NCI-H2081 (cell line): ENCODE measurements around the gene EFNA5.
A peak's percentile ranks its signal among the peaks of the same experiment; 100 is the strongest.

Experiments used
- DNase-seq, 2 experiments: peaks; one replicate each; lab custom pipeline; 2025; lab: John Stamatoyannopoulos, UW

The EFNA5 gene

DNA sequence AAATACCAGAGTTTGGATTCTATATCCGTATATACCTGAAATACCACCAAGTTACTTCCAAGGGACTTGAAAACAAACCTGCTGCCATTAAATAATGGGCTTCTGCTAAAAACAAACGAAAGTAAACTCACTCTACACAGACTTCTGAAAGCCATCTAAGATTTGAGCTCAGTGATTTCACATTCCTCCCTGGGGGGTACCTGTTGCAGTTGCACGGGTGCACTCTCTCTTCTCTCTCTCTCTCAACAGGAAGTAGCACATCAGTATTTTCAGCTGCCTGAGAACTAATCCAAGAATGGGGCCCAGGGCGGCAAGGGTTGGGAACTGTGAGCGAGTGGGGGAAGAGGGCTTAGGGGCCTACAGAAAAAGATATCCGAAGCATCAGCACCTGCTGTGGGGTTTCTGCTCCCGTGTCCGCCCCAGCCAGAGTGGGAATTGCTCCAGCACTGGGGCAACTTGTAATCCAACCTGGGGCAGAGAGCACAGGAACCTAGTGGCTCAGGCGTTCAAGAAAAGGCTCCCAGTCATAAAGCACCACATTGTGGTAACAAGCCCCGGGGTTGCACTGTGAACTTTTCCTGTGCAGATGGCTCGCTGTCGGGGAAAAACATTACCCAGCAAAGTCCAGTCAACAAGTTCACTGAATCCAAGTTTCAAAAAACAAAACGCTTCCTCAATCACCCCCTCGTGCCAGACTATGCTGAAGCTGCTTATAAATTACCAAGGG is 99.8 kb downstream of the EFNA5 start:
- DNase-seq = peak in 1 of 2 experiments; percentile 66

DNA sequence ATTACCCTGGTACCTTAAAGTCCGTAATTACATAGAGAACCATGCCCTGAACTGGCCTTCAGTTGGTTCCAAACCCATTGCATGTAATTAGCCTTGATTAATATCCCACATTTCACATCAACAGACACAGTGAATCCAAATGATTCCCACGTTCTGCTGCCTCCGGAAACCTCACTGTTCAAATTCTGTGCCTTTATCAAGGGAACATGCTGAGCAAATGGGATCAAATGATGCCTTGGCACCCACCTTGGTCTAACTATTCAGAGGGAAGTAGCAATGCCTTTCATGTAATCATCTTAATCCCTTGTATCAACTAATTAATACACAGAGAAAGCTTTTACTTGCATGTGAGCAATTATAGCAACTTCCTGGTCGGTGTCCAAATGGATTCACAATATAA is 100.6 kb downstream of the EFNA5 start:
- DNase-seq = peak; percentile 64 to 89

DNA sequence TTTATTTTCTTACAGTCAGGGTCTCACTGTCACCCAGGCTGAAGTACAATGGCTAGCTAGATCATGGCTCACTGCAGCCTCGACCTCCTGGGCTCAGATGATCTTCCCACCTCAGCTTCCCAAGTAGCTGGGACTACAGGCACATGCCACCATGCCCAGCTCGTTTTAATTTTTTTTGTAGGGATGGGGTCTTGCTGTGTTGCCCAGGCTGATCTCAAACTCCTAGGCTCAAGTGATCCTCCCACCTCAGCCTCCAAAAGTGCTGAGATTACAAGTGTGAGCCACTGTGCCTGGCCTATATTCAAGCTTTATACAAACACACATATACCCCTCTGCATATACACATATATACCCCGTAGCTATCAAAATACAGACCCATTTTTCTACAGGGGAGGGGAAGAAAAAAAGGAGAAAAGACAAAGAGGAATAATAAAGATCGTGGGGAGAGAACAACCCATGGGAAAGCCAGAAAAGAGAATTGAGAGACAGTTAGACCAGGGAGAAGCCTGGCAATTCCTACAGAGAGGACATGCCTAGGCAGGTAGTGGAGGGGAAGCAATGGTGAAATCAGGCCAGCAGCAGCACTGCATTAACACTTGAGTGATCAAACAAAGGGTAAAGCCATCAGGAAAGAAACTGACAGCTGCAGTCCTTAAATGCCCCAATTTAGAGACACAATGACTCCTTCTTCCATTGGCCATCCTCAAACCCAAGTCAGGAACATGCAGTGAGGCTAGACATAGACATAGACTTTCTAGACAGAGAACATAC is 102.7 kb downstream of the EFNA5 start:
- DNase-seq = peak in 1 of 2 experiments; percentile 59

DNA sequence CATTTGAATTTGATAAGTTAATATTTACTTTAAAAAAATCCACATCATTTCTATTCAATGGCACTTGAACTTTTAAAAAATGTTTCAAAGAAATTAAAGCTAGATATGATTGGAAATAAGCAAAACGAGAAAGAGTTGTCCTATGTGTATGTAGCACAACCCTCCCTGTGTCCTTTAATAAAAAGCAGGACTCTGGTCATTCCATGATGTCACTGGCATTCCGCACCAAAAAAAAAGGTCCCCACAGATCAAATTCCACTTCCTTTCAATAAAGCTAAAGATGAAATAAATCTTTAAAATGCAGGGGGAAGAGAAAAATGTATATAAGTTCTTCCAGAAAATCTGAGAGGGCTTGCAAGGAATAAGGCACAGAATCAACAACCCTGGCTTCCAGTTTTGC is 103.8 kb downstream of the EFNA5 start:
- DNase-seq = no peak

DNA sequence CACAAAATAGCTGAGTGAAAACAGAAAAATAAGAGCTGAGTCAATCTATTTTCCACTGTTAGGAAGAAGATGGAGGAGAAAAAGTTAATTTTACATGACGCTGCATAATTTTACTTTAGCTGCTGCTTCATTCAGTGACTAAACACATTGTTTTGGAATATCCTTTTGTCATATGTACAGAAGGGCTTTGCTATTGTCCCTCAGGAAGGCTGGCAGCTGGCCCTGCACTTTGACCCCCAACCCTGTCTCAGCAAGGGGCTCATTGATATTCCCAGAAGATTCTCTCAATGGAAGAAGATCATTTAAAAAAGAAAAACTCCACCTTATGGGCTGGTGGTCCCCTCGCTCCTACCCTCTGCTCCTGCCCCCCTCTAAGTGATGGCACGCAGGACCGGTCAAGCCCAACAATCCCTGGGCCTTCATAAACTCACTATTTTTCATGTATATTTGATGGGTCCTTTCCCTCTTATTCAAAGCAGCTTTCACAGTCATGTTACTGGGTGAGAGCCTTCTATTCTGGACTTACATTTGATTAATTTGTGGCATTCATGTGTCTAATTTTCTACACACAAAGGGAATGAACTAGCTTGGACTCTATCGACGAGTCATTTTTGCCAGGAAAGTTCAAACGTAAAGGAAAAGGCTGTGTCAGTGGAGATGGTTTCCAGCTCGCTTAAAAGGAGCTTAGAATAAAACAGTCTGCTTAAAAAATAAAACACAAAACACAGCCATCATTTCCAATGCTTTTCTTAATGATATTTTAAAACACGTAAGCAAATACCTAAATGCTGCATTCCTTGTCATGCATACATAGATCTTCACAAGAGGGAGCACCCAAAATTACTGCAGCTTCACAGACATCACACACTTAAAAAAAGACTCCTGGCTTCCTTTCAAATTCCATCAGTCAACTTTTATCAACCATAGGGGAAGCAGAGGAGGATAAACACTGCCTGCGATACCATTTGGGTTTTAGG is 104.7 kb downstream of the EFNA5 start:
- no peak for DNase-seq

DNA sequence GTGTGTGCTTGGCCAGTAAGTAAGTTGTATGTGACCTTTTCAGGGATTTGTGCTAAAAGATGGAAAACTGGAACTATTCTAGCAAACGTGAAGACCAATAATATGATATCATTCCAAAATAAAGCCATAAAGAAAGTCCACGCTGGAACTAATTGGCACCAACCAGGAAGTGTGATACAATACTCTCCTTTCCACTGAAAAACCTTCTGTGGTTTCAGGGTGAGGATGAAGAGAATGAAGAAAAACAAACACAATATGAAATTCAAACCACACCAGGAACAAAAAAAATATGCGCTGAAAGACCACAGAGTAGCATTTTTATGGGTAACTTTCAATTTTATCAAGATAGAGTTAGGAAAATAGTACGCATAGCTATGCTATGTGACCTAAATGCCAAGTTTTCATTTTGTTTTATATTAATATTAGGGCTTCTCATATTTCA is 105.8 kb downstream of the EFNA5 start:
- no peak for DNase-seq

DNA sequence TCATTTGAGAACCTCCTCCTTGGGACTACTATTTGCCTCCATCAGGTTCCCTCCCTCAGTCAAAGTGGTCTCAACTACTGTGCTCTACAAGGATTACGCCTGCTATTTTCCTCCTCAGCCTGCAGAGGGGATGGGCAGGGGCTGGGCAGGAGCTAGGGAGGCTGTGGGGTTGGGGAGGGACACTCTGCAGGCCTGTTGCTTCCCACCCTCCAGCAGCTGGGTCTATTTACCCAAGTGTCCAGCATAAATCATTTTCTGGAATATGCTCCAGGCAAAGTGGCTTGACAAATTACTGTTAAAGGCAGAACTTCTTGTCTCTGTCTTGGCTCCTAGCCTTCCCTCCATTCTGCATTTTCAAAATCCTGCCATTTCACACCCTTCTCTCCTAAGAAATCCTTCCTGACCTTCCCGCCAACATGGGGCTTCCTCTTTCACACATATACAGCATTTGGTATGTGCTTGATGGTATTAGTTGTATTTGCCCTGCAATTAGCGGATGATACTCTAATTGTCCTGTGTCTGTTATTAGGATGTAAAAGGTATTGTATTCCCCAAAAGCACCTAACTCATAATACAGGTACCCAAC is 106.7 kb downstream of the EFNA5 start:
- peak in 1 of 2 experiments; percentile 21 for DNase-seq

DNA sequence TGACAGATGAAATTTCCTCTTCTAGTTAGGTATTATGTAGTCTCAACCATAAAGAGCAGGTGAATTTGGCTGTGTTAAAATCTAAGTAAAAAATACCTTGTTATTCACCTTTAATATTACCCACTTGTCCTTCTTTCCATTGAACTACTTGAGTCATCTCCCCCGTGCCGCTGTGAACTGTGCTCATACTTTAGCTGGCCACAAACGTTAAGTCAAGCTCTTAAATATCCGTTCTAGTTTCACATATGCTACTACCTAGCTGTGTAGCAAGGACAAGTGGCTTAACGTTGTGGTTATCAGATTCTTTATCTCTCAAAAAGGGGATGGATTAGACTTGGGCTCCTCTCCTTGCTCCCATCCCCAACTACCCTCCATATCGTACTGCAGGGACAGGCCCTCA is 110.4 kb downstream of the EFNA5 start:
- DNase-seq = no peak

DNA sequence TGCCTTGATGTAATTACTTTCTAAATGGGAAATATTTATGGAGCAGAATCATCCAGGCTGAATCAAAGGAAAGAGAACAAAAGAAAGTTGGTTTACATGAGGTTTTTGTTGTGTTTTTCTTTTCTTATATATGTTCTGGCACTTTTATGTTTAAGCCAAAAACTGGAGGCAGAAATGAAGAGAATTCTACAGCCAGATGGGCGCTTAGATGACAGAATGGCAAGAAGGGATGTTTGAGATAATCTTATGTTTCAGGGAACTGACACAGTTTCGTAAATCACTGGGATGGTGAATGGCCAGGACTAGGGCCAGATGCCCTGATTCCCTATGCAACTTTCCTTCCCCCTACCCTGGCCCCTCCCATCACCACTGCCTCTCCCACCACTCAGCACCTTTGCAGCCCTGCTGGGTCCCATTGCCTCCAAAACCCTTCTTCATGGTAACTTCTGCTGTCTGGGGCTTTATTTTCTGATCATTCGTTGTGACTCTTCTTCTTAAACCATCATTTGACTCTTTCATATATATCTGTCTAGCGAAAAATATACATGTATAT is 111.8 kb downstream of the EFNA5 start:
- DNase-seq = no peak

DNA sequence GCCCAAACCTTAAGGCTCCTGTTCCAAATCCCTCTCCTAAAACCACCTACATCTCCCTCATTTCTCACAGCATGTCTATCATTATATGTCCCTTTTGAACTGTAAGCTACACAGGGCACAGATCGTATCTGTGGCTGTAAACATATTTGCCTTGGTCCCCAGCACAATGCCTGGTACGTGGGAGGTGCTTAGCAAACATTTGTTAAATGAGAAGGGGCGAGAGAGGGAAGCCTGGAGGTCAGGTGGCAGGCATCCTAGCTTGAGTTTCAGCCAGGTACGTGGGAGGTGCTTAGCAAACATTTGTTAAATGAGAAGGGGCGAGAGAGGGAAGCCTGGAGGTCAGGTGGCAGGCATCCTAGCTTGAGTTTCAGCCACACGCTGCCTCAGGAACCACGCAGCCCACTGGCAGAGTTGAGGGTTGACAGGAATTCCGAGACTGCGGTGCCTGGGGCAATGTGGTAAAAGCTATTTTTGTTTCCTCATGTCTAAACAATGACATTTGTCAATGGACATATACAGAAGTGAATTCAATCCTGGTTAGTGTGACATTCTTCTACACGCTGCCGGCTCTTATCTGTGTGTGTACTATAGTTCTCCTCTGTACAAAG is 113.6 kb downstream of the EFNA5 start:
- no peak for DNase-seq

DNA sequence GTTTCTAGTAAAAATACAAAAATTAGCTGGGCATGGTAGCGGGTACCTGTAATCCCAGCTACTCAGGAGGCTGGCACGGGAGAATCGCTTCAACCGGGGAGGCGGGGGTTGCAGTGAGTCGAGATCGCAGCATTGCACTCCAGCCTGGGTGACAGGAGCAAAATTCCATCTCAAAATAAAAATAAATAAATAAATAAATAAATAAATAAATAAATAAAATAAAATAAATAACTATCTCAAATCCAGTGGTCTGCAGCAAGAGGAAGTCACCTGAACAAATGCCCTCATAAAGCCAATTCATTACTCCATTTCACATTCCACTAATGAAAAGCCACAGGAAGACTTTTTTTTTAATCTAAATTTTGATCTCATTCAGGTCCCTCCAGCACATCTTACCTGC is 114.2 kb downstream of the EFNA5 start:
- no peak for DNase-seq

DNA sequence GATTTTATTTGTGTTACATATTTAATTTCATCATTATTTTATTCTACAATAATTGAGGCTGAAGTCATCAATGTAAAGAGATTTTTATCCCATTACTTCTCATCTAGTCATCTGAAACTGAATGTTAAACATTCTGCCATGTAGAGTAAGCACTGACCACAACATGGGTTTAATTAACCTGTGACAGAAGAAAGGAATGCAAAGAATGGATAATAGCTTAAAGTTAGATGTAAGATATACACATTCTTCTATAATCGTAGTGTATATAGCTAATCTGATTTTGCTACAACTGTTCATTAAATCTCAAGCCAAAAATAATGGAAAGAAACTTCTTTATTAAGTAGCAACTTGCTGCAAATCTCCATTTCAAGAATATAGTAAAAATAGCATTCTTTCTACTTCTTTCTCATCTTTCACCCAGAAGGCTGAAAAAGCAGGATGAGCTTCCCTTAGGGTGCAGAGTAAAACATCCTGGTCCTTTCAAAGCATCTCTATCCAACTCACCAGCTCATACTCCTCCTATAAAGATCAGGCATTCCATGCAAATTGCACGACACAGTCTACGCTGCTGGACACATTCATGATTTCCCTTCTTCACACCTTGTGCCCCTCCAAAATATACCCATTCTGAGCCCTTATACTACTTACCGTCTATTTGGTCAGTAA is 115.2 kb downstream of the EFNA5 start:
- no peak for DNase-seq

DNA sequence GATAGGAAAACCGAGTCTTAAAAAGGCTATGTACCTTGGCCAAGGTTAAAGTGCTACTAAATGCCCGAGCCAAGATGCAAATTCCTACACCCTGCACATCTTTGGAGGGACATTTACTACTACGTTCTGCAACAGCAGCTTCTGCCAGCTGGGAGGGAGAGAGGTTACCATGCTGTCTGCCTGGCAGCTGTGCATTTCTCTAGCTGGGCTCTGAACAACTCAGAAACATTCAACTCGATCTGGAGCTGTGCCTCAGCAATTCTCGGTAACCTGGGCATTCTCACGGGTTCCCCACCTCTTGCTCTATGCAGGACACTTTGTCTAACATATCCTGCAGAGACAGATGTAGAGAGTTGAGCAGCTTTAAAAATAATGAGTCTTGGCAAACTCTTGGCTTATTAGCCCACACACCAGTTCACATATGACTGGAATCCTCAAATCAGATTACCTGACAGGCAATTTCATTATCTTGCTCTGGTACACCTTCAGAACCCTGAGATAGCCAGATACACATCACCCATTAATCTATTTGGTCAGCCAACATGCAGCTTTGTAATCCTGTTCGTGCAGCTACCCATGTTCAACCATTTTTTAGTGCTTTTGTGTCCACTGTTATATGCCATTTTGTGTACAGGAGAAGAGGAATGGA is 115.8 kb downstream of the EFNA5 start:
- no peak for DNase-seq

DNA sequence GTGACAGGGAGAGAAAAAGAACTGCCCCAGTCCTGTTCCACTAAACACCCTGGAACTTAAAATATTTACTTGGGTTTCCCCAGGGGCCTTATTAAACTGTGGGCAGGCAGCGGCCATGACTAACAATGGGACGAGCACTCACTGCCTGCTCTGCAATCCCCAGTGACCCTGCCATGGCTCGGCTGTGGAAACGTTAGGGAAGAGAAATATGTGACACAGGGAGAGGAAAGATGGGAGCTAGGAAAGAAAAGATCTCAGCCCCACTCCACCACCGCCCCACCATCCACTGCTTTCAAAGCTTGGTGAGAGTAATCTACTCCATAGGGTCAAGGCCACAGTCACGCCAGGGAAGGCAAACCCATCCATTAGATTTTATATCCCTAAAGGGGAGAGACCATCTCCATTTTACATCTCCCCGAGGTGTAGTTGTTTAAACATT is 117.6 kb downstream of the EFNA5 start:
- no peak for DNase-seq

DNA sequence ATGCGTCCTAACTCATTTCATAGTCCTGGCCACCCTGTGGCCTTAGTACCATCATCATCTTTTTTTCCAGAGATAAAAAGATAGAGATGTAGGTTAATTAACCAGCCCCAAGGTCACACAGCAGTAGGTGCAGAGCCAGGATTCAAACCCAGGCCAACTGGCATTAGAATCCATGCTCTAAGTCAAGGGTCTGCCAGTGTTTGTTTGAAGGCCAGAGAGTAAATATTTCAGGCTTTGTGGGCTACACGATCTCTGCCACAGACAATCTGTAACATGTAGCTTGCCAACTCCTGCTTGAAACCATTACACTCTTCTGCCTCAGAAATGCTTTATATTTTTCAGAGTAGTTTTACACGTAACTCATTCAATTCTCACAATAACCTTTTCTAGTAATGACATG is 119.6 kb downstream of the EFNA5 start:
- DNase-seq = no peak

DNA sequence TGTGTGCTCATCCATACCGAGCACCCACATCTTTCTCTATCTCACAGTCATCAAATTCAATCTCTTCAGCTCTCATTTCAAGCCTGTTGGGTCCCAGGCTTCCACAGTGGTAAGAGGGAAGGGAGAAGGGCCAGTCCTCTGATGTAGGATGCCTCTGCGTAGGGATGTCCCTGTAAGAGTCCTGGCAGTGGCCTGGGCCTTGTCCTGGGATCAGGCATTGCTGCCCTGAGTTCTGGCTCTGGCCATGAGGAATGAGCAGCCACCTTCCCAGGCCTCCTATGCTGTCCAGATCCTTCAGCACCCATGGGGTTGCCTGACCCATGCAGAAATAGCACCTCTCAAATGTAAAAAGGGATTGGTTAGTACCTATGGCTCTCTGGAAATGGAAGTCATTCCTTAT is 121.2 kb downstream of the EFNA5 start:
- DNase-seq = no peak

DNA sequence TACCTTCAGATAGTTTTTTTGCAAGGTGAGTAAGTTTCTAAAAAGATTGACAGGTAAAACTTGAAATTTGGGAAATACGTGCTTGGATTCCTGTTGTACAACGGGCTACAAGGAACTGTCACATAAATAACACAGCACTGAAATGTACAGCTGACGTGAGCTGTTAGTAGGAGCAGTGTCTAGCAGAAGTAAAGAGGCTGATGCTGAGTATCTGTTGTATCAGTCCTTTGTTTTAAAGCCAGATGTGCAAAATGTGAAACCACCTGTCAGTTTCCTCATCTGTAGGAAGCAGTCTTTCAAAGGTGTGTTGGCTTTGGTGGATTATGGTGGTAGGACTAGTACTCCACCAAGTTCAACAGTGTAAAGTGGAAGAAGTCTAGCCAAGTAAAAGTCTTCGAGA is 122.3 kb downstream of the EFNA5 start:
- DNase-seq = no peak

DNA sequence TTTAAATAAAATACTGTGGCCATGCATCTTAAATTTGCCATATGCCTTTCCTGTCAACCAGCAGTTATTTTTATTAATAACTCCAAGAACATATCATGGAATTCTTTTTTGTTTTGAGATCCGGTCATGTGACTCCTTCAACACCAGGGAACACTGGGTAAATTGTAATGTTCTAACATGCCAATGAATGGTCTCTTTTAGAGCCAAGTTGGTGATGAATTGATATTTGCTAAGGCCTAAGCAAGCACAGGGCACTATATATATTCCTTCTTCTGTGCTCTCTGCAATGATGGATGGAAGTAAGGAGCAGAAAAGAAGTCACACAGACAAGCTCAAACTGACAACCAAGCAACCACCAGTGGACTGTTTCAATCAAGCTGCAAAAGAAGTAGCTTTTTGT is 124.0 kb downstream of the EFNA5 start:
- DNase-seq = no peak

DNA sequence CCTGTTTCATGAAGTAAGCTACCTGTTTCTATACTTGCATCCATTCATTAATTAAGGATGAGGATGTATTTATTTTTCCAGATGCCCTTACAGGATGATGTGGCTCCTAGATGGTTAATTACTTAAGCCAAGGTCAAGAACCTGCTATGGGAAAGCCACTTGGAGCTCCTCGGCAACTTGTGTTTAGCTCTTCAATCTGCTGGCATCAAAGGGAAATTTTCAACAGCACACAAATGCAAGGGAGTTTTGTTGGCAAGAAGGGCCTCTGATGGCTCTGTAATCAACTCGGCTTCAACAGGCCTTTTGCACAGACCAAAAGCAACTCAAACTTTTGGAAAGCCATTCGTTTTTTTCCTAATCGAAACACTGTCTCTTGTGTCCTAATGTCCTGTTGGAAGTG is 125.3 kb downstream of the EFNA5 start:
- no peak for DNase-seq

DNA sequence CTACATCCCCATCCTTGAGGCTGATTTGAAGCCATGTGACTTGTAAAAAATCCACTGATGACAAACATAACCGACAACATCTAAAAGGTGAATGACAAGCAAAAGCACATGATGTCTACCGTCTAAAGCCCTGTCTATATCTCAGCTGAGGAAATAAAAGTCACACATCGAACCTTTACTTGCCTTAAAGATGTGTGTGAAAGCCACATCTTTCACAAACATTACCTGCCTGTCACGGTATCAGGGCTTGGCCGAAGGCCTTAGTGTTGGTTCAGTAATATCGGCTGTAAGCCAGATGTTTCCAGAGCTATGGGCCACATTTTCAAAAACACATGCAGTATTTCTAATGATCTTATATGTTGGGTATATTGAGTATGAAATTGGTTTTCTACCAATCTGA is 125.8 kb downstream of the EFNA5 start:
- DNase-seq = no peak
